Naive thymus-derived CD4-positive, alpha-beta T cell (primary cell): ENCODE results near the gene AFF2. TPM values are rescaled to one million over a fixed set of nuclear protein-coding genes. Genes with fewer than 3 reads are reported as not detected.
A peak's percentile ranks its signal among the peaks of the same experiment; 100 is the strongest.

Experiments used
- ATAC-seq: fragments of 150-1000 bp; cut with Tn5 transposase; 2 replicates; pipeline ENCODE4 v1.10.0; 2021; ENCODE audit warnings: mild to moderate bottlenecking, moderate library complexity
- CTCF ChIA-PET: fragments of 350-600 bp; sonication (Branson Sonifier 250); formaldehyde crosslinking; loops from one replicate; lab custom pipeline; 2021; ENCODE audit warnings: antibody characterized with exemption; lab: Charles Lee
- POLR2A ChIA-PET: fragments of 350-600 bp; sonication (Branson Sonifier 250); formaldehyde crosslinking; loops from one replicate; lab custom pipeline; 2021; ENCODE audit warnings: antibody characterized with exemption, inconsistent platforms; lab: Charles Lee
- DNase-seq, 9 donors: peaks; one replicate each; pipeline versions ENCODE4 v3.0.0 to v3.0.0-alpha.2; 2020 to 2022; ENCODE audit warnings: mixed read lengths in 1 of 9
- H3K27ac ChIP-seq: one replicate; pipeline ENCODE4 v1.7.0; 2013; ENCODE audit warnings: mild to moderate bottlenecking, low read depth, low read length, moderate library complexity
- H3K27me3 ChIP-seq, 2 donors: one replicate each; pipeline ENCODE4 v1.7.0; 2013; ENCODE audit warnings: low read length in 2 of 2, mild to moderate bottlenecking in 2 of 2, moderate library complexity in 2 of 2; ENCODE audit not compliant: control insufficient read depth in 2 of 2, insufficient read depth in 2 of 2
- H3K36me3 ChIP-seq, 3 experiments: 1 replicate in 2 of 3; 2 replicates in 1 of 3; pipeline ENCODE4 v1.7.0; 2013; ENCODE audit warnings: low read length in 3 of 3, mild to moderate bottlenecking in 3 of 3, moderate library complexity in 1 of 3; ENCODE audit not compliant: insufficient read depth in 3 of 3, control insufficient read depth in 2 of 3
- H3K4me1 ChIP-seq, 2 donors: one replicate each; pipeline ENCODE4 v1.7.0; 2013; ENCODE audit warnings: low read length in 2 of 2, mild to moderate bottlenecking in 2 of 2, moderate library complexity in 1 of 2; ENCODE audit not compliant: control insufficient read depth in 2 of 2, insufficient read depth in 2 of 2
- H3K4me3 ChIP-seq: 2 replicates; pipeline ENCODE4 v1.7.0; 2013; ENCODE audit warnings: mild to moderate bottlenecking, low read length
- H3K9me3 ChIP-seq, 3 experiments: 1 replicate in 2 of 3; 2 replicates in 1 of 3; pipeline ENCODE4 v1.7.0; 2013; ENCODE audit warnings: low read length in 3 of 3; ENCODE audit not compliant: control insufficient read depth in 2 of 3
- H3K27ac Mint-ChIP-seq, 9 donors: one replicate each; pipeline ENCODE4 v1.8.0; 2020 to 2022; ENCODE audit warnings: mixed read lengths in 9 of 9, mild to moderate bottlenecking in 8 of 9, moderate library complexity in 5 of 9, inconsistent platforms in 2 of 9
- H3K27me3 Mint-ChIP-seq, 5 donors: one replicate each; pipeline ENCODE4 v1.8.0; 2021 to 2022; ENCODE audit warnings: mixed read lengths in 5 of 5, mild to moderate bottlenecking in 1 of 5
- H3K36me3 Mint-ChIP-seq, 5 donors: one replicate each; pipeline ENCODE4 v1.8.0; 2020 to 2022; ENCODE audit warnings: mixed read lengths in 5 of 5, mild to moderate bottlenecking in 3 of 5, inconsistent platforms in 1 of 5
- H3K4me1 Mint-ChIP-seq, 7 donors: one replicate each; pipeline ENCODE4 v1.8.0; 2020 to 2022; ENCODE audit warnings: mixed read lengths in 7 of 7, mild to moderate bottlenecking in 3 of 7, inconsistent platforms in 1 of 7
- H3K4me3 Mint-ChIP-seq, 10 donors: one replicate each; pipeline ENCODE4 v1.8.0; 2020 to 2022; ENCODE audit warnings: mild to moderate bottlenecking in 10 of 10, mixed read lengths in 10 of 10, moderate library complexity in 6 of 10, inconsistent platforms in 2 of 10
- H3K9me3 Mint-ChIP-seq, 11 donors: one replicate each; pipeline ENCODE4 v1.8.0; 2020 to 2022; ENCODE audit warnings: mixed read lengths in 11 of 11, mild to moderate bottlenecking in 4 of 11, inconsistent platforms in 1 of 11, moderate library complexity in 1 of 11
- intact Hi-C, 2 donors: fragments of 100-400 bp; cut with micrococcal nuclease; formaldehyde crosslinking; loops; one replicate each; pipeline ENCODE4 v1.15.1; 2023
- polyA plus RNA-seq, 2 donors: library from polyadenylated mRNA; unstranded; fragments of 300-500 nt; fragmentation: Illumina TruSeq; gene quantifications; one replicate each; pipeline ENCODE4 v1.2.3, GENCODE V29; 2021
- total RNA-seq, 6 experiments: library from RNA in 5 of 6; stranded (reverse) in 5 of 6; gene quantifications; 1 replicate in 5 of 6; 2 replicates in 1 of 6; pipeline ENCODE4 v1.2.3 and lab custom pipeline; 2021 to 2026

The AFF2 gene
- total and polyA plus RNA-seq, 7 experiments from 2014 or later, result 0.31 to 6.0 (median 2.8) TPM

GRCh38 chrX:148915474-148915873, 415.1 kb downstream of the AFF2 start:
- Histone ChIP-seq H3K4me3 (no peak overlapping the region), H3K9me3 (no peaks in the 10 kb centered on the region), H3K4me1 (no peaks in the 10 kb centered on the region), H3K27me3 (no peaks in the 10 kb centered on the region), H3K36me3 (no peaks in the 10 kb centered on the region), H3K27ac (no peak overlapping the region)
- Mint-ChIP-seq H3K4me3 (no peak overlapping the region), H3K9me3 (peaks cover 0 to 2% (median 0%) of the 10 kb centered on the region in 11 donors), H3K36me3 (no peaks in the 10 kb centered on the region), H3K27me3 (no peaks in the 10 kb centered on the region), H3K4me1 (no peaks in the 10 kb centered on the region), H3K27ac (no peak overlapping the region)
- ChIA-PET POLR2A (no interaction called here), CTCF (no interaction called here)
- intact Hi-C loops, result no loop called here
- ATAC-seq (no peak), DNase-seq (no peak)

GRCh38 chrX:148917441-148917840, 417.0 kb downstream of the AFF2 start:
- no peak for ATAC-seq
- no peaks in the 10 kb centered on the region for H3K27me3 ChIP-seq

GRCh38 chrX:148923631-148924030, 423.2 kb downstream of the AFF2 start:
- intact Hi-C loops, result no loop called here
- H3K36me3 Mint-ChIP-seq, result no peaks in the 10 kb centered on the region
- no peaks in the 10 kb centered on the region for H3K4me1 ChIP-seq
- H3K4me3 ChIP-seq, result no peak overlapping the region
- H3K9me3 Mint-ChIP-seq, result no peaks in the 10 kb centered on the region
- no peak for DNase-seq
- H3K36me3 ChIP-seq, result no peaks in the 10 kb centered on the region
- H3K27me3 ChIP-seq, result no peaks in the 10 kb centered on the region
- CTCF ChIA-PET, result no interaction called here
- ATAC-seq, result no peak
- no peak overlapping the region for H3K27ac ChIP-seq
- H3K27me3 Mint-ChIP-seq, result no peaks in the 10 kb centered on the region
- H3K4me3 Mint-ChIP-seq, result no peak overlapping the region
- no peak overlapping the region for H3K27ac Mint-ChIP-seq
- H3K9me3 ChIP-seq, result no peaks in the 10 kb centered on the region
- H3K4me1 Mint-ChIP-seq, result no peaks in the 10 kb centered on the region
- POLR2A ChIA-PET, result no interaction called here

More at GRCh38 chrX:148917441-148917840, 417.0 kb downstream of the AFF2 start:
- POLR2A ChIA-PET, result no interaction called here
- Histone ChIP-seq H3K4me3 (no peak overlapping the region), H3K9me3 (no peaks in the 10 kb centered on the region), H3K4me1 (no peaks in the 10 kb centered on the region), H3K36me3 (no peaks in the 10 kb centered on the region), H3K27ac (no peak overlapping the region)
- no peak for DNase-seq
- CTCF ChIA-PET, result no interaction called here
- no peaks in the 10 kb centered on the region for H3K9me3 Mint-ChIP-seq
- H3K36me3 Mint-ChIP-seq, result no peaks in the 10 kb centered on the region
- H3K4me1 Mint-ChIP-seq, result no peaks in the 10 kb centered on the region
- H3K4me3 Mint-ChIP-seq, result no peak overlapping the region
- no peaks in the 10 kb centered on the region for H3K27me3 Mint-ChIP-seq
- H3K27ac Mint-ChIP-seq, result no peak overlapping the region
- intact Hi-C loops, result no loop called here

GRCh38 chrX:148926371-148926770, 426.0 kb downstream of the AFF2 start:
- DNase-seq, result no peak
- POLR2A ChIA-PET, result no interaction called here
- no peaks in the 10 kb centered on the region for H3K27me3 ChIP-seq
- ATAC-seq, result no peak
- Mint-ChIP-seq H3K27ac (no peak overlapping the region), H3K36me3 (no peaks in the 10 kb centered on the region), H3K4me1 (no peaks in the 10 kb centered on the region), H3K27me3 (no peaks in the 10 kb centered on the region), H3K9me3 (no peaks in the 10 kb centered on the region), H3K4me3 (no peak overlapping the region)
- H3K27ac ChIP-seq, result no peak overlapping the region
- no peaks in the 10 kb centered on the region for H3K4me1 ChIP-seq
- CTCF ChIA-PET, result no interaction called here
- intact Hi-C loops, result no loop called here
- no peaks in the 10 kb centered on the region for H3K9me3 ChIP-seq
- no peaks in the 10 kb centered on the region for H3K36me3 ChIP-seq
- H3K4me3 ChIP-seq, result no peak overlapping the region

- Histone ChIP-seq H3K27me3 (no peaks in the 10 kb centered on the region), H3K4me3 (no peak overlapping the region), H3K4me1 (no peaks in the 10 kb centered on the region), H3K36me3 (no peaks in the 10 kb centered on the region), H3K27ac (no peak overlapping the region), H3K9me3 (no peaks in the 10 kb centered on the region)
- H3K4me3 Mint-ChIP-seq, result no peak overlapping the region
- H3K27me3 Mint-ChIP-seq, result no peaks in the 10 kb centered on the region
- no peaks in the 10 kb centered on the region for H3K4me1 Mint-ChIP-seq
- POLR2A ChIA-PET, result no interaction called here
- no peak overlapping the region for H3K27ac Mint-ChIP-seq
- no peaks in the 10 kb centered on the region for H3K9me3 Mint-ChIP-seq
- ATAC-seq, result no peak
- no peak for DNase-seq
- CTCF ChIA-PET, result no interaction called here
- H3K36me3 Mint-ChIP-seq, result no peaks in the 10 kb centered on the region
- intact Hi-C loops, result no loop called here
Observed at GRCh38 chrX:148928811-148929210, 428.4 kb downstream of the AFF2 start.

- DNase-seq, result no peak
- Histone ChIP-seq H3K9me3 (no peaks in the 10 kb centered on the region), H3K4me1 (no peaks in the 10 kb centered on the region), H3K36me3 (no peaks in the 10 kb centered on the region), H3K4me3 (no peak overlapping the region), H3K27me3 (no peaks in the 10 kb centered on the region), H3K27ac (no peak overlapping the region)
- Mint-ChIP-seq H3K4me3 (no peak overlapping the region), H3K4me1 (no peaks in the 10 kb centered on the region), H3K27ac (no peak overlapping the region), H3K27me3 (no peaks in the 10 kb centered on the region), H3K9me3 (no peaks in the 10 kb centered on the region), H3K36me3 (no peaks in the 10 kb centered on the region)
- CTCF ChIA-PET, result no interaction called here
- POLR2A ChIA-PET, result no interaction called here
- ATAC-seq, result no peak
- intact Hi-C loops, result no loop called here
Observed at GRCh38 chrX:148929686-148930085, 429.3 kb downstream of the AFF2 start.

- no peaks in the 10 kb centered on the region for H3K36me3 ChIP-seq
- DNase-seq (no peak), ATAC-seq (peak; percentile 29)
- Mint-ChIP-seq H3K4me1 (no peaks in the 10 kb centered on the region), H3K36me3 (no peaks in the 10 kb centered on the region), H3K27me3 (no peaks in the 10 kb centered on the region), H3K9me3 (no peaks in the 10 kb centered on the region), H3K4me3 (no peak overlapping the region), H3K27ac (no peak overlapping the region)
- no peaks in the 10 kb centered on the region for H3K27me3 ChIP-seq
- intact Hi-C loops, result no loop called here
- H3K4me1 ChIP-seq, result no peaks in the 10 kb centered on the region
- H3K27ac ChIP-seq, result no peak overlapping the region
- H3K4me3 ChIP-seq, result no peak overlapping the region
- ChIA-PET POLR2A (no interaction called here), CTCF (no interaction called here)
- H3K9me3 ChIP-seq, result no peaks in the 10 kb centered on the region
Observed at GRCh38 chrX:148930206-148930729, 429.9 kb downstream of the AFF2 start.
